ENCODE results near the gene RGS21.
"Not testable (repeated sequence)": the region's sequence is repeated elsewhere in the genome, so short reads cannot be mapped to it uniquely, and the experiment has no call there.

The RGS21 gene, protein sequence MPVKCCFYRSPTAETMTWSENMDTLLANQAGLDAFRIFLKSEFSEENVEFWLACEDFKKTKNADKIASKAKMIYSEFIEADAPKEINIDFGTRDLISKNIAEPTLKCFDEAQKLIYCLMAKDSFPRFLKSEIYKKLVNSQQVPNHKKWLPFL

DNA sequence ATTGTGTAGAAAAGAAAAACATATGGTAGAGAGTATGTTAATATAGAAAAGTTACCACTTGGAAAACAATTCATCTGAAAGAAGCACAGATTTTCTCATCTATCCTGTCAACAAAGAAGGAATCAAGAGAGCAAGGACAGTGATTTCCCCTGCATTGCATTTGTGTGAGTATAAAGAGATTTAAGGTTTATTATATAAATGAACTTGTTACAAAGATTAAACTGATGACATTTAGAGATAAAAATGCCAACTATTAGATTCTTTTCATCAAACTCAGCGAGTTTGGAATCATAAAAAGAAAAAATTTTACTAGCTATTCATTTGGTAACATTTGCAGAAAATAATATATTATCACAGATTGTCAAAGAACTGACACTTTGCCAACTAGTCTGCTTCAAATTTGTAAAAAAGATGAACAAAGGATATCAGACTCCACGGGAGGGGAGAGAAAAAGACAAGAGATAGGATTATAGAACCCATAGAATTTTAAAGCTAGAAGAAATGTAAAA lies at the start of gene RGS21:
Gene RGS21 (plus strand): TSS at position 51 of the 509 bp plus-strand sequence. CDS start 26,045 bp downstream, outside the sequence.
- DNase-seq (ENCODE audit: low read depth) = no peak

GRCh38 chr1:192268468-192269052 lies 48.2 kb upstream of the RGS21 start:
- DNase-seq (ENCODE audit: low read depth) = no peak

DNA sequence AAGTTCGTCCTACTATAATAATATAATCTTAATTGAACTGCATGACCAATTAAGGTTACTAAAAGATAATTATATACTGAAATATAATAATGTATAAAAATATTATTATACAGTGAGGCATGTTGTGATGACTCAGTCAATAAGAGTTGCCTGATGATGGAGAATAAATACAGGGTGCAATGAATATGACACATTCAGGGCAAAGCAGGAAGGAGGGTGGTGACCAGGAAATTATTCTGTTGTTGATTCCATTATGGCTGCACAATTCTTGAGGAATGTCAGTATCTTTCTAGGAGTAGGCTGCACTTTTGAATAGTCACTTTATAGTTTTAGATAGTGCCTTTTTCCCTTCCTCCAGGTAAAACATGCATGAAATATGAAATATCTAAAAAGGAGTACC lies 46.4 kb upstream of the RGS21 start:
- no peak for DNase-seq (ENCODE audit: low read depth)

- no peak for DNase-seq (ENCODE audit: low read depth)
Measured at GRCh38 chr1:192272732-192273131, 44.1 kb upstream of the RGS21 start.

- DNase-seq (ENCODE audit: low read depth) = no peak
Measured at GRCh38 chr1:192274588-192274987, 42.2 kb upstream of the RGS21 start.

- no peak for DNase-seq (ENCODE audit: low read depth)
Measured at GRCh38 chr1:192277635-192278034, 39.2 kb upstream of the RGS21 start.

GRCh38 chr1:192284927-192285326 lies 31.9 kb upstream of the RGS21 start:
- no peak for DNase-seq (ENCODE audit: low read depth)

GRCh38 chr1:192303029-192303428 lies 13.8 kb upstream of the RGS21 start:
- peak; percentile 14 for DNase-seq (ENCODE audit: low read depth)

- not testable (repeated sequence) for DNase-seq (ENCODE audit: low read depth)
Measured at GRCh38 chr1:192308314-192308713, 8.5 kb upstream of the RGS21 start.

GRCh38 chr1:192311281-192311680 lies 5.5 kb upstream of the RGS21 start:
- DNase-seq (ENCODE audit: low read depth) = peak; percentile 8

- no peak for DNase-seq (ENCODE audit: low read depth)
Measured at GRCh38 chr1:192327997-192328396, 11.2 kb downstream of the RGS21 start.

- DNase-seq (ENCODE audit: low read depth) = no peak
Measured at GRCh38 chr1:192342842-192343241, 26.1 kb downstream of the RGS21 start.

DNA sequence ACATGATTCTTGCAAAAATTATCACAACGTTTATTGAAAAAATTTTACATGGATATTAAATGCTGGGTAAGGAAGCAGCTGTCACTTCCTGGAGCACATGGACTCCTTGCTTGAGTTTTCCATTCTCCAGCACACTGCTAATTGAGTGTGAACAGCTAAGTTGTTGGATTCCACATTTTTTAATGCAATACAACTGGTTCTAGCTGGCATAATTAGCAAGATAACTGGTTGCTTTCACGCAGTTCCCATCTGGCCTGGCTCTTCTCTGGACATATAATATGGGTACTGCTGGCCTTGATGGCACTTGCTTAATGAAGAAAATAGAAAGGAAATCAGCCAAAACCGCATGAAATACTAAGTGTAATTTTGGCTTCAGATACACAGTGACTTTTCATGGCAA lies 26.6 kb downstream of the RGS21 start:
- no peak for DNase-seq (ENCODE audit: low read depth)

- no peak for DNase-seq (ENCODE audit: low read depth)
Measured at GRCh38 chr1:192349314-192349713, 32.5 kb downstream of the RGS21 start.

DNA sequence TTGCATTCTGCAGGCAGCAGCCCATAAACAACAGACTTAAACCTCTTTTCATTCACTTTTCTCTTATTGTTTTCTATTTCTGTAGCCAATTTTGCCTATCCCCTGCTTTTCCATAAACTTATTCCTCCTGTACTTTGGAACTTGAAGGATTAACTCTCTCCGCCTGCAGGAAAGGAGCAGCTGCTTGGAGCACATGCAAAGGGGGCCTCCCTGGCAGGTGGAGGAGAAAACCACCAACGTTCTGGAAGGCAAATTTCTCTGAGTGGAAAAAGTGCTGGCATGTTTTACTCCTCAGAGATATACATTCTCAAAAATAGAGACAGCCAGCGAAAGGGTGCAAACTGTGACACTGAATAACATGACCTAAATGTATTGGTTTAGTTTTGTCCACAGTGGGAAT lies 33.6 kb downstream of the RGS21 start:
- DNase-seq (ENCODE audit: low read depth) = no peak

- no peak for DNase-seq (ENCODE audit: low read depth)
Measured at GRCh38 chr1:192351550-192351949, 34.8 kb downstream of the RGS21 start.

DNA sequence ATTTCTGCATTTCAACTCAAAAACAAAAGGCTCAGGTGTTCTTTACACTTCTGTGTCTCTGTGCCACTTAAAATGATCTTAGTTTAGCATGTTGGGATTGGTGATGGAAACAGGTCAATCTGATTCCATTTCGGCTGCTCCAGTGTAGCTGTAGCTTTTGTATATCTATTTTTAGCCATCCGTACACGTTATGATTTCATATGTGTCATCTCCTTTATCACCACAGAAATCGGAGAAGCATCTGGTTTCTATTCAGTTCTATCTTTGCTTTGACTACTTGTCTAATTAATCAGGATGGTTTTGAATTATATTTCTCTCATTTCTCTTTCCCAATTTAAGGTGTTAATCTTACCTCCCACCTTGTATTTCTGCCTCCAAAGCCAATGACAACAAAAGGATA lies 41.1 kb downstream of the RGS21 start:
- no peak for DNase-seq (ENCODE audit: low read depth)

- DNase-seq (ENCODE audit: low read depth) = no peak
Measured at GRCh38 chr1:192358402-192358801, 41.6 kb downstream of the RGS21 start.

DNA sequence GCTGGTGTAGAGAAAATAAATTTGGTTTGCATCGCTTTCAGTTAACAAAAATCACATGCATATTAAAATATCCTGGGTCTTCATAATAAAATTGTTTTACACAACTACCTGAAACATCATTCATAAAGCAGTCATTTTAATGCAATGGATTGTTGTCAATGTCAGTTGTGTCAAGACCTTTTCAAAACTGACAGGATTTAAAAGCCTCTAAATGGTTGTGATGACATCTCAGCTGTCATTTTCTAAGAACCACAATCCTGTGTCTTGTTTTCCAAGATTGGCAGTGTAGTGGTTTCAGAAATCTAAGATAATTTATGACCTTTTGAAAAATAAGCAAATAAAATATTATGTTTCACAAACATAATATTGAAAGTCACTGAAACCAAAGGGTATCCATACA lies 42.0 kb downstream of the RGS21 start:
- DNase-seq (ENCODE audit: low read depth) = no peak

DNA sequence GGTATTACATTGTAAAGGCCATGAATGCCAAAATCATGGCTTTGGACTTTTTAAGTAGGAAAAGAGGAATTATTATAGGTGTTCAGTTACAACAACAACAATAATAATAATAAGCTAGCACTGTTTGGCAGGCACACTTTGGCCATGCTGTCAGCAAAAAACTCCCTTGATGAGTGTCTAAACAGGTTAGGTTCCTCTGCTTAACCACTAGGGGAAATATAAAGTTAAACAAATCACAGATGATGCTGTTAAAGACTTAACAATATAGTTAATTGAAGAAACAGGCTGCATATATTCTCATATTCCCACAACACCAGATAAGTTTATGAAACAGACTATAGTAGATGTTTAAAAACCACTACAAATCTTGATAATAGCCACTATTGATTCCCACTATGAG lies 46.4 kb downstream of the RGS21 start:
- no peak for DNase-seq (ENCODE audit: low read depth)

GRCh38 chr1:192367436-192367835 lies 50.6 kb downstream of the RGS21 start:
- no peak for DNase-seq (ENCODE audit: low read depth)

- DNase-seq (ENCODE audit: low read depth) = no peak
Measured at GRCh38 chr1:192375306-192375705, 58.5 kb downstream of the RGS21 start.

GRCh38 chr1:192376374-192376773 lies 59.6 kb downstream of the RGS21 start:
- DNase-seq (ENCODE audit: low read depth) = no peak

DNA sequence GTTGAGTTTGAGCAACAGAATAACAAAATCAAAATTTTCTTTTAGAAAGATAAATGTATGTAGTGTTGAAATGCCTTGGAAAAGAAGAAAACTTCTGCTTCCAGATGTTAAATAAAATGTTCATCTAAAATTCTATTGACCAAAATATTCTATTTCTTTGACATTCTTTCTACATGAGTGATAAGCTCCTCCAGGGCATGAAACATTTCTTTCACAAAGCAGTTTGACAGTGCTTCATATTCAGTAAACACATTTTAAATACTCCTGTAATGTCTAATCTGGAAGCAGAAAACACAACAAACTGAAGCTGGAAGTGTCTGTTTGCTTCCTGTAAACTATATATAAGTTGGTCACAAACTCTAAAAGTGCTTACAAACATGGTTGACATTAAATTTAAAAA lies 61.5 kb downstream of the RGS21 start:
- no peak for DNase-seq (ENCODE audit: low read depth)

All from HS-27A (cell line).